ENCODE results near the gene RSRC1.

Gene RSRC1

DNA sequence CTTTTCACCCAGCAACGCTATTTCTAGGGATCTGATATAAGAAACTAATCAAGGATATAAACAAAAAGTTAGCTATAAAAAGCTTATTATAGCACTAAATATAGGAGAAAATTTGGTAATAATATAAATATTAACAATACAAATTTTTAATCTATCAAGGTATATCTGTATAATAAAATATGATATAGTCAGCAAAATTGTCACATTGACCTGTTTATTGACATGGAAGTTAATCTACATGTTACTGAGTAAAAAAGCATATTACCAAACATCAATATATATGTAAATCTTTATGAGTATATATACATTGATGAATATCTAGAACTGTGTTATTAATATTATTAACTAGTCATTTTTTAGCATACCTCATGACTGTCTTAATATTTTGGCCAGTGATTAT, 30.3 kb upstream of the RSRC1 start:
- H3F3A ChIP-seq (ENCODE audit: insufficient read depth): no peaks in the 10 kb centered on the region
- no peaks in the 10 kb centered on the region for H4K20me1 ChIP-seq (ENCODE audit: low read depth, low read length)
- no peak overlapping the region for H3K9ac ChIP-seq (ENCODE audit: low read length)
- H3K9me2 ChIP-seq (replicated peaks; ENCODE audit: insufficient read depth, low read length): no peaks in the 10 kb centered on the region
- H3K4me2 ChIP-seq (ENCODE audit: low read depth, low read length, poor library complexity, severe bottlenecking): no peak overlapping the region
- no peaks in the 10 kb centered on the region for H3K27me3 ChIP-seq (ENCODE audit: low read length)
- no peaks in the 10 kb centered on the region for H3K9me3 ChIP-seq (ENCODE audit: insufficient read depth, low read length)
- H3K27ac ChIP-seq (ENCODE audit: low read depth, low read length): no peak overlapping the region
- no peaks in the 10 kb centered on the region for H3K79me2 ChIP-seq (ENCODE audit: insufficient read depth, low read length)
- no peak overlapping the region for H2AFZ ChIP-seq (ENCODE audit: low read depth, low read length, severe bottlenecking)
- no peak overlapping the region for H3K4me3 ChIP-seq (ENCODE audit: insufficient read depth, low read length, poor library complexity, severe bottlenecking)
- no peaks in the 10 kb centered on the region for H3K36me3 ChIP-seq (ENCODE audit: low read length)
- no peak for TF ChIP-seq EZH2phosphoT487 (conservative IDR thresholded peaks at IDR 0.05; ENCODE audit: low read length)
- TF ChIP-seq, protein P1, sequence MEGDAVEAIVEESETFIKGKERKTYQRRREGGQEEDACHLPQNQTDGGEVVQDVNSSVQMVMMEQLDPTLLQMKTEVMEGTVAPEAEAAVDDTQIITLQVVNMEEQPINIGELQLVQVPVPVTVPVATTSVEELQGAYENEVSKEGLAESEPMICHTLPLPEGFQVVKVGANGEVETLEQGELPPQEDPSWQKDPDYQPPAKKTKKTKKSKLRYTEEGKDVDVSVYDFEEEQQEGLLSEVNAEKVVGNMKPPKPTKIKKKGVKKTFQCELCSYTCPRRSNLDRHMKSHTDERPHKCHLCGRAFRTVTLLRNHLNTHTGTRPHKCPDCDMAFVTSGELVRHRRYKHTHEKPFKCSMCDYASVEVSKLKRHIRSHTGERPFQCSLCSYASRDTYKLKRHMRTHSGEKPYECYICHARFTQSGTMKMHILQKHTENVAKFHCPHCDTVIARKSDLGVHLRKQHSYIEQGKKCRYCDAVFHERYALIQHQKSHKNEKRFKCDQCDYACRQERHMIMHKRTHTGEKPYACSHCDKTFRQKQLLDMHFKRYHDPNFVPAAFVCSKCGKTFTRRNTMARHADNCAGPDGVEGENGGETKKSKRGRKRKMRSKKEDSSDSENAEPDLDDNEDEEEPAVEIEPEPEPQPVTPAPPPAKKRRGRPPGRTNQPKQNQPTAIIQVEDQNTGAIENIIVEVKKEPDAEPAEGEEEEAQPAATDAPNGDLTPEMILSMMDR (IDR thresholded peaks at IDR 0.05; ENCODE audit: insufficient read depth, low read length, poor library complexity, severe bottlenecking): no peak

DNA sequence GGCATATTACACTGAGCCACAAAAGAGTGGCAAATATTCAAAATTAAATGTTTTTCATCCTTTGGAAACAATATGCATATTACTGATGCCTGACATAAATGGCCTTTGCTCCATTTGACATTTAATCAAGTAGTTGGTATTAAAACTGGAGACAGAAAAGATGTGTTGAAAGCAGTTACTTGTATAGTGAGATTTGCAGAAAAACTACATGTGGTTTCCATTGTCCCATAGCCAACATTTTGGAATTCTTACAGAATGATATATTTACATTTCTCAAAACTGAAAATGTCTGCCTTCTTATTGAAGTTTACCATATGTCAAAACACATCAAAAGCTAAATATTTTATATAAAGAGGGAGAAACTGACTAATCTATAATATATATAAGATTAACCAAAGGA, 25.2 kb upstream of the RSRC1 start:
- Histone ChIP-seq H3K27me3 (ENCODE audit: low read length) (no peaks in the 10 kb centered on the region), H3K9me3 (ENCODE audit: insufficient read depth, low read length) (no peaks in the 10 kb centered on the region), H3K4me2 (ENCODE audit: low read depth, low read length, poor library complexity, severe bottlenecking) (no peak overlapping the region), H3K36me3 (ENCODE audit: low read length) (no peaks in the 10 kb centered on the region), H3K9me2 (replicated peaks; ENCODE audit: insufficient read depth, low read length) (no peaks in the 10 kb centered on the region), H4K20me1 (ENCODE audit: low read depth, low read length) (no peaks in the 10 kb centered on the region), H3K79me2 (ENCODE audit: insufficient read depth, low read length) (no peaks in the 10 kb centered on the region), H3K9ac (ENCODE audit: low read length) (no peak overlapping the region), H3F3A (ENCODE audit: insufficient read depth) (no peaks in the 10 kb centered on the region), H3K27ac (ENCODE audit: low read depth, low read length) (no peak overlapping the region), H3K4me3 (ENCODE audit: insufficient read depth, low read length, poor library complexity, severe bottlenecking) (no peak overlapping the region), H2AFZ (ENCODE audit: low read depth, low read length, severe bottlenecking) (no peak overlapping the region)
- TF ChIP-seq EZH2phosphoT487 (conservative IDR thresholded peaks at IDR 0.05; ENCODE audit: low read length): no peak
- TF ChIP-seq, protein P1 (IDR thresholded peaks at IDR 0.05; ENCODE audit: insufficient read depth, low read length, poor library complexity, severe bottlenecking): no peak

DNA sequence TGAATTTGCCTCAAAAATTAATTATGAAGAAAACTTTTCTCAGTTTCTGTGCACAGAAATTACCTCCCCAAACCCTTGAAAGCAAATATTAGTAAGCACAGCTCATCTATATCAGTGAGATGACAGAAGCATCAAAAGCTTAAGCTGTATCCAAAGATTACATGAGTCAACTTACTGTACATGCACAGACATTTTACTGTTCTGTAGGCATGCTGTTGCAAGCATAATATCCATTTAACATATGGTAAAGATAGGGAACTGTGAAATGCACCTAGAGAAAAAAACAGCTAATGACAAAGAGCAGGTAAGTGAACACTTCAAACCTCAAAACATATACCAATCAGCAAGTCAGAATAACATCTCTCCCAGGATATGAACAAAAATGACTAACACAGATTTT, 24.5 kb upstream of the RSRC1 start:
- H2AFZ ChIP-seq (ENCODE audit: low read depth, low read length, severe bottlenecking): no peak overlapping the region
- no peak for TF ChIP-seq EZH2phosphoT487 (conservative IDR thresholded peaks at IDR 0.05; ENCODE audit: low read length)
- TF ChIP-seq, protein P1 (IDR thresholded peaks at IDR 0.05; ENCODE audit: insufficient read depth, low read length, poor library complexity, severe bottlenecking): no peak
- no peaks in the 10 kb centered on the region for H3K9me2 ChIP-seq (replicated peaks; ENCODE audit: insufficient read depth, low read length)

More for the DNA sequence above, 24.5 kb upstream of the RSRC1 start:
- no peaks in the 10 kb centered on the region for H3K79me2 ChIP-seq (ENCODE audit: insufficient read depth, low read length)
- H3F3A ChIP-seq (ENCODE audit: insufficient read depth): no peaks in the 10 kb centered on the region
- H4K20me1 ChIP-seq (ENCODE audit: low read depth, low read length): no peaks in the 10 kb centered on the region
- H3K9ac ChIP-seq (ENCODE audit: low read length): no peak overlapping the region
- no peak overlapping the region for H3K27ac ChIP-seq (ENCODE audit: low read depth, low read length)
- no peaks in the 10 kb centered on the region for H3K9me3 ChIP-seq (ENCODE audit: insufficient read depth, low read length)
- no peaks in the 10 kb centered on the region for H3K36me3 ChIP-seq (ENCODE audit: low read length)
- H3K4me3 ChIP-seq (ENCODE audit: insufficient read depth, low read length, poor library complexity, severe bottlenecking): no peak overlapping the region
- H3K27me3 ChIP-seq (ENCODE audit: low read length): no peaks in the 10 kb centered on the region
- H3K4me2 ChIP-seq (ENCODE audit: low read depth, low read length, poor library complexity, severe bottlenecking): no peak overlapping the region

All from SU-DHL-6 (cell line).